H1 (cell line): ENCODE measurements around the gene TGFBI. TPM values are rescaled to one million over a fixed set of nuclear protein-coding genes. Genes with fewer than 3 reads are reported as not detected.

Source experiments
- RXRA ChIP-seq: IDR thresholded peaks from 2 replicates; pipeline ENCODE4 v1.6.1; 2011; ENCODE audit warnings: low read depth, mild to moderate bottlenecking, low read length, moderate library complexity; ENCODE audit not compliant: insufficient read depth
- ZNF274 ChIP-seq: IDR thresholded peaks from 2 replicates; pipeline ENCODE4 v1.7.0; 2012; ENCODE audit warnings: low read length, borderline replicate concordance; ENCODE audit errors: extremely low read depth
- polyA plus RNA-seq, 7 experiments: library from polyadenylated mRNA; depleted of rRNA in 3 of 7; stranded (reverse) in 5 of 7; unstranded in 2 of 7; fragments of >200 nt in 5 of 7; fragments of 200-250 nt in 2 of 7; gene quantifications; 1 replicate in 5 of 7; 2 replicates in 1 of 7; 4 replicates in 1 of 7; pipeline versions ENCODE4 v1.2.1 to v1.2.3, GENCODE V29; 2011 to 2013; ENCODE audit warnings: missing spikeins in 2 of 7, mixed read lengths in 2 of 7
- total RNA-seq: library from RNA; stranded (reverse); fragmentation: NEBNext Ultra II Directional; extraction: Animal tissue kit (Norgen Biotek cat#: 25700); gene quantifications from 2 replicates; pipeline ENCODE4 v1.2.1, GENCODE V29; 2021

TGFBI gene
- total and polyA plus RNA-seq, 2 of the 8 experiments (the other 6 are each of a cell fraction or from before 2014, with no cell fraction given): 6.0 to 8.5 TPM

DNA sequence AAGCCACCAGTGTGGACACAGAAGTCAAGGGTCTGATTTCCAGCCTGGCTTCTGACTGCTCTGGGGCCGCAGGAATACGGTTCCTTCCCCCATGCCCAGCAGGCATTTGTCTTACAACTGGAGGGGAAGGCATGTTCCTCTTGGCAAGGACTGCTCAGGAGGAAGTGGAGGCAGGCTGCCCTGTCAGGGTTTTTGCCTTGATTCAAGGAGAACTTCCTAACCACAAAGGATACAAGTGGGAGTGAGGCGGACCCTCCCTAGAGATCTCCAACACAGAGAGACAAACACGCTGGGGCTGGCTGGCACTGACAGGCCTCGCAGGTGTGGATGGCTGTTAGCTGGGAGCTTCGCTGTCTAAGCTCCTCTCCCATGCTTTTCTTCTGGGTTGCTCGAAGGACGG, 19.1 kb downstream of the TGFBI start (continued):
- no peak for TF ChIP-seq RXRA
- no peak for TF ChIP-seq ZNF274
